Activated CD8-positive, alpha-beta memory T cell treated with anti-CD3 and anti-CD28 coated beads, Interleukin-2, amount 50 U/mL, for 24 hours (primary cell): Measurements from ENCODE around the gene C1QA.

Experiments
- DNase-seq: peaks from one replicate; pipeline ENCODE4 v3.0.0-alpha.2; 2020; ENCODE audit errors: extremely low read depth

The C1QA gene

GRCh38 chr1:22636353-22636752 is at the start of gene C1QA:
TSS of gene C1QA (plus strand) at chr1:22636628. CDS start at chr1:22637617, 989 bp downstream.
- no peak for DNase-seq

GRCh38 chr1:22587247-22587646 is 49.2 kb upstream of the C1QA start:
- DNase-seq = no peak

GRCh38 chr1:22588899-22589422 is 47.5 kb upstream of the C1QA start:
- DNase-seq = no peak

GRCh38 chr1:22591576-22591975 is 44.9 kb upstream of the C1QA start:
- DNase-seq = no peak

GRCh38 chr1:22592051-22592450 is 44.4 kb upstream of the C1QA start:
- no peak for DNase-seq

GRCh38 chr1:22592919-22593790 is 43.3 kb upstream of the C1QA start:
- DNase-seq = no peak

- DNase-seq = no peak
Observed at GRCh38 chr1:22594396-22594795, 42.0 kb upstream of the C1QA start.

- DNase-seq = no peak
Observed at GRCh38 chr1:22595108-22595507, 41.3 kb upstream of the C1QA start.

- DNase-seq = no peak
Observed at GRCh38 chr1:22597301-22597965, 39.0 kb upstream of the C1QA start.

GRCh38 chr1:22597996-22598395 is 38.4 kb upstream of the C1QA start:
- no peak for DNase-seq

- DNase-seq = no peak
Observed at GRCh38 chr1:22598736-22599135, 37.7 kb upstream of the C1QA start.

GRCh38 chr1:22600071-22600816 is 36.2 kb upstream of the C1QA start:
- no peak for DNase-seq

- no peak for DNase-seq
Observed at GRCh38 chr1:22600817-22601605, 35.4 kb upstream of the C1QA start.

- DNase-seq = no peak
Observed at GRCh38 chr1:22601610-22602009, 34.8 kb upstream of the C1QA start.

GRCh38 chr1:22602060-22602740 is 34.2 kb upstream of the C1QA start:
- DNase-seq = no peak

- no peak for DNase-seq
Observed at GRCh38 chr1:22606161-22606560, 30.3 kb upstream of the C1QA start.

GRCh38 chr1:22607154-22607553 is 29.3 kb upstream of the C1QA start:
- DNase-seq = no peak

GRCh38 chr1:22608361-22608760 is 28.1 kb upstream of the C1QA start:
- DNase-seq = no peak

GRCh38 chr1:22609291-22609690 is 27.1 kb upstream of the C1QA start:
- no peak for DNase-seq

GRCh38 chr1:22611530-22611947 is 24.9 kb upstream of the C1QA start:
- DNase-seq = no peak
